ENCODE data around the gene TMEM61.

TMEM61 gene

DNA sequence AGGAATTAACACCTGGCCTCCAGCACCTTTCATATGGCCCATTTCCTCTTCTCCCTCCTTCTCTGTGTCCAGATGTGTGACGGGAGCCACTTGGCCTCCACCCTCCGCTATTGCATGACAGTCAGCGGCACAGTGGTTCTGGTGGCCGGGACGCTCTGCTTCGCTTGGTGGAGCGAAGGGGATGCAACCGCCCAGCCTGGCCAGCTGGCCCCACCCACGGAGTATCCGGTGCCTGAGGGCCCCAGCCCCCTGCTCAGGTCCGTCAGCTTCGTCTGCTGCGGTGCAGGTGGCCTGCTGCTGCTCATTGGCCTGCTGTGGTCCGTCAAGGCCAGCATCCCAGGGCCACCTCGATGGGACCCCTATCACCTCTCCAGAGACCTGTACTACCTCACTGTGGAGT is 5.6 kb downstream of the TMEM61 start:
- DNase-seq = no peak

DNA sequence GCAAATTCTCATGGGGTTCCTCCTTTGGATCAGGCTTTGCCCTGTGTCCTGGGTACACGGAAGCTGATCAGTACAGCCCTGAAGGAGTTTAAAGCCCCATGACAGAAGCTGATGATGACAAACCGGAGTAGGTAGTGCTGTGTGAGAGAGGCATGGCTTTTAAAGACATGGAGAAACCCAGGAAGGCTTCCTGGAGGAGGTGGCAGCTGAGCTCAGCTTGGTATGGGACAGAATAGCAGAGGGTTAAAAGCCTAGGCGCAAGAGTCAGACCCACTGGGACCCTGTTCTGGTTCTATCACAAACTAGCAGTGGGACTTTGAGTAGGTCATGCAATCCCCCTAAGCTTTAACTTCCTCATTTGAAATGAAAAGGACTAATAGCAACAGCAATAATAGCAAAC is 6.1 kb downstream of the TMEM61 start:
- no peak for DNase-seq

DNA sequence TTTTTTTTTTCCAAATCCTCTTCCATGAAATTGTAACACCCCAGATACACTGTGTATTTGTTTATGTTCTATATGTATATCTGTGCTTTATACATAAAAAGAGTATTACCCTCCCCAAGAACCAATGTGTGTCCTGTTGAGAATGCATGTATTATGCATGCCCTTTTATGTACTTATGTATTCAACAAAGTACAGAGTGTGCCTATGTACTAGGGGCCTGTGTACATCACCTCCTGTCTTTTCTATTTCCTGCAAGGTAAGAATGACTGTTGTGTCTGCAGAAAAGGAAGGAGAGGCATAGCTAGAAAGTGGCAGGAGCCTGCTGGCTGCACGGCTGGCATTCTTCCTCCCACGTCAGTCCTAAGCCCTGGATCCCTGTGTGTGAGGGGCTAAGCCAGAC is 7.0 kb downstream of the TMEM61 start:
- no peak for DNase-seq

DNA sequence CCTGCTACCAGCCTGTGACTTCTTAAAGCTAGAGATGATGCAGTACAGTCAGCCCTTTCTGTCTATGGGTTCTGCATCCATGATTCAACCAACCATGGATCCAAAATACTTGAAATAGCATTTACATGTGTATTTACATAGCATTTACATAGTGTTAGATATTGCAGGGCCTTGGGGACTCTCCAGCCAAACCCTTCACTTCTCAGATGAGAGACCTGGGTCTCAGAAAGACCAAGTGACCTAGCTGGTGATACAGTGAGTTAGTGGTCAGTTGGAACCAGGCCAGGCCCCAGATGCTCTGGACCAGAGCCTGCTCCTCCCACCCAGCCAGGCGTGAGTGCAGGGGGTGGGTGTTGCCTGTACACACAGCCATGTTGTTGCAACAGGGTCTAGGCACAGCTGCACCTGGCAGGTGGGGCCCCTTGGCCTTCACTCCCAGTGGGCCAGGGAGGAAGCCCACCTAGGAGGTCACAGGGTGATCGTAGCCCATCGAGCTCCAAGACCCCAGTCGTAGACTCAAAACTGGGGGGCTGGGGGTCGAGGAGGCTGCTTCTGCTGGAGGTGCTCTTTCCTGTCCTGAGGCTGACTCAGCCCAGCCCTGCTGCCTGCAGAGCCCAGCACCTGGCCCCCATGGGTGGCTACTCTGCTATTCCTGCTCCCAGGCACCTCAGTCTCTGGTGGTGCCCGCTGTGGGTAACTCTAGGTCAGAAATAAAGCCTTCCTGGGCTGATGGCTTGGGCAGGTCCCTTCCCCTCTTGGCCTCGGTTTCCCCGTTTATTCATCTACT is 7.7 kb downstream of the TMEM61 start:
- DNase-seq = no peak

DNA sequence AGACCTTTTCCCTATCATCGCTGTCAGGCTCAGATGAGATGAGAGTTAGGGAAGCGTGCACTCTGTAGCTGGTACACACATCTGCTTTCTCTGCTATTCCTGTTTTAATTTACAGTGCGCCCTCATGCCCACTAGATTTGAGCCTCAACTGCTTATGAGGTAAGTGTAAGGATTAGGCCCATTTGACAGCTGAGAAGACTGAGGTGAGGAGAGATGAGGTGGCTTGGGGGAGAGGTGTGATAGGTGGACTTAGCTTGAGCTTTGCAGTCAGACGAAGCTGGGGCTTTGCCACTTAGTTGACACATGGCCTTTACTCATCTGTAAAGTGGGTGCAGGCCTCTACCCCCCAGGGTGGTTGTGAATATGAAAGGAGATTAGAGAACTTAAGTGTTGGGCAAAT is 8.5 kb downstream of the TMEM61 start:
- DNase-seq = no peak

DNA sequence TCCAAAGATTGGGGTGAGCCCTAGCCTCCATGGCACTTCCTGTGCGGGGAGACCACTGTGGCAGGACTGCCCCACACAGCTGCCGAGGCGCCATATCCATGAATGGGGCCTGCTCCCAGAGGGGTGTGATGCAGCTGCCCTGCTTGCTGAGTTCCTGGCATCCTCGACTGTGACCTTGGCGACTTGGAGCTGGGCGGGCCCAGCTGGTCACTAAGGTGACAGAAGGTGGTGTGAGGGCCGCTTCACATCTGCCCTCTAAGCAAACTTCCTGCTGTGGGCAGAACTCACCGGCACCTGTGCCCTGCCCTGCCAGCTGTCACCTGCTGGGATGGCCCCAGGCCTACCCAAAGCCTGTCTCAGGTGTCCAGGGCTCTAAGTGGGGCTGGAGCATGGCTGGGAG is 9.0 kb downstream of the TMEM61 start:
- peak; percentile 91 for DNase-seq

DNA sequence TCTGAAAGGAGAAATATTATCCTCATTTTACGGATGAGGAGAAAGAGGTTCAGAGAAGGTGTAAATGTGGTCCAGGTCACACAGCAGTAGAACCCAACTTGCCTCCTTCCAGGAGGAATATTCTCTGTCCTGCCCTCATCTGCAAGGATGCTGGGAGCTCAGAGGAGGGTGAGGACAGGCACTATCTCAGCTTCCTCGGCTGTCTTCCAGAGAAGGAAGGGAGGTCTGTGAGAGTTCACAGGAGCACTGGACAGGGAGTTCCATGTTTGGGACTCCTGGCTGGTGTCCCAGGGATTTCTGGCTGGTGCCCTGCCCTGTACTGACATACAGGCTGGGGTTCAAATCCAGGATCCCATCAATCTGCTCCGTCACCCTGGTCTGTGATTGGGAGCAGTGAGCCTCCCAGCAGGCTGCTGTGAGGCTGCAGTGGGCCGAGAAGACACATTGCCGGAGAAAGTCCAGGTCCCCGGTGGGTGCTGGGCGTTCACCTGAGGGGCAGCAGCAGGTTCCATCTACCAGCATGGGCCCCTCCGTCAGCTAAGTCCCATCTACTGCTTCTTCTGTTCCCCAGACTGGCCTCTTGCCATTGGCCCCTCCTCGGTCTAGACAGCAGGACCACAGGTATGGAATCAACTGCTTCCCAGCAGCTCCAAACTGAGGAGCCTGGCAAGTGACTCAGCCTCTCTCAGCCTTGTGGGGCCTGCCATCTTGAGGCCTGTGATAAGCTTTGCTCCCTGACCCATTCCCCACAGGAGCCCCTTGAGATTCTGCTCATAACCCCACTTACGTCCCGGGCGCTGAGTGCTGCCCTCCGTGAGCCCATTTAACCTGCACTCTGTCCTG is 9.8 kb downstream of the TMEM61 start:
- no peak for DNase-seq

DNA sequence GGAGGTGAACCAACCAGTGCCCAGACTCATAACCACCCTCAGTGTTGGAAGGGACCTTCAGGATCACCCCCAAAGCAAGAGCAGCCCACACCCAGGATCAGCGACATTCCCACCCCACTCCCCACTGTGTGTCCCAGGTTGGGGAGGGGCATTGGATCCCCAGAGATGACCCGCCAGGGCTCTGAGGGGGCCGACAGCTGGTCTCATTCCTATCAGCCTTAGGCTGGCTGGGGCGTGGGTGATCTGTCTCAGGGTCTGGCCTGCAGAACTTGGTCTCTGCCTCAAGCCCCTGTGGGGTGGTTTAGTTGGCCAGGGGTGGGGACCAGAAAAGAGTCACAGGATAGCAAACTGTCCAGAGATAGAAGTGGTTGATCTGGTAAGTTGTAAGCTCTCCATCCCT is 10.5 kb downstream of the TMEM61 start:
- no peak for DNase-seq

DNA sequence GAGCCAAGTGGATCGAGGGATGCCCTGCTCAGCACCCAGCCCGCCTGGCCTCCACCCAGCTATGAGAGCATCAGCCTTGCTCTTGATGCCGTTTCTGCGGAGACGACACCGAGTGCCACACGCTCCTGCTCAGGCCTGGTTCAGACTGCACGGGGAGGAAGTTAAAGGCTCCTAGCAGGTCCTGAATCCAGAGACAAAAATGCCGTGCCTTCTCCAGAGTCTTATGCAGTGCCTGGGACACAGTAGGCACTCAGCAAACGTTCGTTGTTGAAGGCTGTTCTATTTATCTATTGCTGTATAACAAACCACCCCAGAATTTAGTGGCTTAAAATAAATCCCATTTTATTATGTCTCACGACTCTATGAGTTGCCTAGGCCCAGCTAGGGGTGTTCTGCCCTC is 11.5 kb downstream of the TMEM61 start:
- no peak for DNase-seq

DNA sequence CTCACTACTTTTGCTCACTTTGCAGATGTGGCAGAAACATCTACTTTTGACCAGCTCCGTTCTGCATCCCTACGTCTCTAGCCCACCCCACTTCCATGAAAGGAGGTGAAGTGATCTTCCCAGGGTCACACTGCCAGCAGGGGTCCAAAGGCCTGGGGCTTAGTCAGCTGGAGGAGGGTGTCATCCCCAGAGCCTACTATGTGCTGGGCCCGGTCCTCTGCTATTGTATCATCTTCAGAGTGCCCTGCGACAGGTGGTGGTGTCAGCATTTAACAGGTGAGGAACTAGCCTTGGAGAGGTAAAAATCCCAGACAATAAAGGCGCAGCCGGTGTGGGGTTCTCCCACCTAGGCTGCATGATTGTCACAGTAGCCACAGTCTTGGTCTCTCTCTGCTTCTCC is 12.7 kb downstream of the TMEM61 start:
- no peak for DNase-seq

DNA sequence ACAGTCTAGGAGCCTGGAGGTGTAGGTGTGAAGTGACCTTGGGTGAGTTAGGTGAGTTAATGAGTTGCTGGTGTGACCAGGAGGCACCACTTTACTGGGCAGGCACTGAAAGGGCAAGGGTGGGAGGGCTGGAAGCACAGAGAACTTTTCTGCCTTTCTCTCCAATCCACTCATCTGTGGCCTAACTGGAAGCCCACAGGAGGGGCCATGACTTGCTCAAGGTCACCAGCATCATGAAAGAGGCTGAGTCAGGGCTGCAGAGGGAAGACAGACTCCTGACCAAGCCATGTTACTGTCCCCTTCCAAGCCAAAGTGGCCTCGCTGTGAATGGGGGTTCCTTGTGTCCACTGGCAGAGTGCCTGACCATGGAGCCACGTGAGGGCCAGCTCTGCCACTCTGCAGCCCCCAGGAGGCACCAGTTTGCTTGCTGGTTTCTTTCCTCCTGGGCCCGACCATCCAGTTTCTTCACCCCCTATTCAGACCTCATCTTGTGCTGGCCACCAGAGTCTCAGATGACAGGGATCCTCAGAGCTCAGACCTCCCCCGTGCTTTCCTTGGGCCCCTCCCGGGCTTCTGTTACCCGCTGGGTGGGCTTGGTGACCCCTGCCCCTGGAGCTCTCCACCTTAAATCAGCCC is 14.0 kb downstream of the TMEM61 start:
- no peak for DNase-seq

DNA sequence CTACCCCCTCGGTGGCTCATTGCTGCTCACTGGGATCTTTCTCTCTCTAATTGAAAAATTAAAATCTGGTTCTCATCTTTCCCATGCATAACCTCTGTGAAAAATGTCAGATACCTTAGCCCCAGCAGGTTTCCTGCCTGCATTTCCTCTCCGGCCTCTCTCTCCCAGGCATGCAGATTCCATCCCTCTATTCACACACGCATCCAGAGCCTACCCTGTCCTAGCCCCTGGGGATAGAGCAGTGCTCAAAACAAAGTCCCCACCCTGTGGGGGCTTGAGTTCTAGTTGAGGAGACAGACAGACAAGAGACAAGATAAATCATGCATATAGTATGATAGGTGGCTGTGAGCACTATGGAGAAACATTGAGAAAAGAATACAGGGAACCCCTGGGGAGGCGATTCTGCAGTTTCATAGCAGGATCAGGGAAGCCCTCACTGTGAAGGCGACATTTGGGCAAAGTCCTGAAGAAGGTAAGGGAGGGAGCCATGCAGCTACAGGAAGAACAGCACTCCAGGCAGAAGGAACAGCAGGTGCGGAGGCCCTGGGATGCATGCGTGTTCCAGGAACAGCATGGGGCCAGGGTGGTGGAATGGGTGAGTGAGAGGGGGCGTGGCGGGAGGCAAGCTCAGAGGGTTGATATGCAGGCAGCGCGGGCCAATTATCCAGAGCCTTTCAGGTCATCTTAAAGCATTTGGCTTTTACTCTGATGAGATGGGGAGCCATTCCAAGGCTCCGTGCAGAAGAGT is 14.8 kb downstream of the TMEM61 start:
- no peak for DNase-seq

DNA sequence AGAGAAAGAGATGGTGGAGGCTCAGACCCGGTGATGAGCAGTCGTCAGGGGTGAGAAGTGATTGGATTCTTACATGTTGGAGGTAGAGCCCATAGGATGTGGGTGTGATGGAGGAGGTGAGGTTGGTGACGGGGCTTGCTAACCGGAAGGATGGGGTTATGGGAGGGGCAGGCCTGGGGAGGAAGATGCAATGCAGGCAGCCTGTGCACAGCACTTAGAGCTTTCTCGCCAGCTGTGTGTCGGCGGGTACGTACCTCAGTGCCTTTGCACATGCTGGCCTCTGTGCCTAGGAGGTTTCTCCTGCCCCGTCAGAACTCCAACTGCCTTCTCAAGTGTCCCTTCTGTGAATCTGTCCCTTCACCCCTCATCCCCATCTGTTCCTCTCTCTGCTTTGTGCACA is 15.4 kb downstream of the TMEM61 start:
- no peak for DNase-seq

DNA sequence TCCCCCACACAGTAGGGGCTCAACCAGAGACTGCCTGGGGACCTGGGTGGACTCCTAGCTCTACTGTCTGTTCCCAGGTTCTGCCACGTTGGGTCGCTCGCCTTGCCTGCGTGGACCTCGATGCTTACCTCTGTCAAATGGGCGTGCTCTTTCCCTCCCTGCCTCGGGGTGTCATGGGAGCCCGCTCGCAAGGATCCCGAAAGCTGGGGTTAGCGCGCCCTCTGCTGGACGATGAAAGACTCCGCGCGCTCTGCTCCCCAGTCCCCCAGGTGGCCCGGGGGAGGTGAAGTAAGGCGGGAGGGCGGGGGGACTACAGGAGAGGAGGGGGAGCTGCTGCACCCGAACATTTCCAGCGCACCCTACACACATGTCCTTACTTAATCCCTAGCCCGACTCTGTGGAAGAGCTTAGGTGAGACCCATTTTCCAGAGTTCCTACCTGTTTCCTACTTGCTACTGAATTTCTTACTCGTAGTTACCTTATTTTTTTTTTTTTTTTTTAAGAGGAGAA is 16.0 kb downstream of the TMEM61 start:
- DNase-seq = no peak

DNA sequence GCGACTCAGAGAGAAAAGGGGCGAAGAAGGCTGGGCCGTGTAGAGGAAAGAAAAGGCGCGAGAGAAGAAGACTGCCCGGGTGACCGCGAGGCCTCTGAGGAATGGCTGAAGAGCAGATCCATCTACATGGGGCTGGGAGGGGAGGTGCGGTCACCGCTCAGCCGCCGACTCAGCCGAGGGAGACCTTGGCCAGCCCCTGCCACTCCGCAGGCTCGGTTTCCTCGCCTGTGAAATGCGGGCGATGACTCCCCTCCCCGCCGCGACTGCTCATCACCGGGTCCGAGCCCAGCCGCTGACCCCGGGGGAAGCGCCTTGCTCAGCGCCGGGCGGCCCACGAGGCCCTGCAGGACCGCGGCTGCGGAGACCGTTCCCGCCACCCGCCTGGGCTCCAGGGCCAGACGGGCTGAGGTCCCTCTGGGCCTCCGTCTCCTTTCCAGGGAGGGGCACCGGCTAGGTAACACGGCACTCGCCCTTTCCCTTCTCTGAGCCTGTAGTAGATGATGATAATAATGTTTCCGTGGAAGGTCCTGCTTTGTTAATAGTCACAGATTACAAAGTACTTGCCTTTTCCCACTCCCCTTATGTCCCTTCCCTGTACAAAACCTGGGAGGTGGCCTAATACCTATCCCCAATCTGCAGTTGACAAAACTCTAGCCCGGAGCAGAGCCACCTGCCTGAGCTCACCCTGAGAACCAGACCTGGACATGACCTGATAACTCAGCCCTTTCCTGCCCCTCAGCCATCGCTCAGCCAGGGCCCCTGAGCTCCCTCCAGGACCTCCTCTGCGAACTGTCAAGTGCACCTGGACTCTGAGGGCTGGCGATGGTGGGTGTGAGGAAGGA is 16.7 kb downstream of the TMEM61 start:
- DNase-seq = no peak

DNA sequence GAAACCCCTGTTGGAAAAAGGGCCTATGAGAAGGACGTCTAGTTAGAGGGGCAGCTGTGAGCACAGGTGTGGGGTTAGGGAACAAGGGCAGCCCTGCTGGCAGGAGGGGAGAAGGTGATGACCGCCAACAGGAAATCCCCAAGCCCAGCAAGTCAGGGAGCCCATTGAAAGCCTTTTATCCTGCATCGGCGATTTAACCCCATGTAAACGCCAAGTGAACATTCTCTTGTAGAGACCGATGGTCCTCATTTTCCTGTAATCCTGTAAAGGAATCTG is 17.2 kb downstream of the TMEM61 start:
- DNase-seq = no peak

DNA sequence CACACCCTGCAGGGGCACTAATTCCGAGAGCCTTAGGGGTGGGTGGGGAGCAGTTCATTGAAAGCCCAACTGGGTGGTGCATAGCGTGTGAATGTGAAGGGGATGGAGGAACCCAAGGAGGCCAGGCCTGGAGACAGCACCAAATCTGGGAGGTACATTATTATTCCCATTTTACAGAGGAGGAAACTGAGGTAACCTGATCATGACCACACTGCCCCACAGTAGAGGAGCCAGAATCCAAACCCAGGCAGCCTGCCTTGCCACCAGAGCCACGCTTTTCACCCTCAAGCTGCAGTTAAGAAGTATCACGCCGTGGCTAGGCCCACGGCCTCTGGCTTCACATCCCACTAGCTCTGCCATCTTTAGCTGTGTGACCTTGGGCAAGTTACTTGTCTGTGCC is 17.7 kb downstream of the TMEM61 start:
- DNase-seq = no peak

DNA sequence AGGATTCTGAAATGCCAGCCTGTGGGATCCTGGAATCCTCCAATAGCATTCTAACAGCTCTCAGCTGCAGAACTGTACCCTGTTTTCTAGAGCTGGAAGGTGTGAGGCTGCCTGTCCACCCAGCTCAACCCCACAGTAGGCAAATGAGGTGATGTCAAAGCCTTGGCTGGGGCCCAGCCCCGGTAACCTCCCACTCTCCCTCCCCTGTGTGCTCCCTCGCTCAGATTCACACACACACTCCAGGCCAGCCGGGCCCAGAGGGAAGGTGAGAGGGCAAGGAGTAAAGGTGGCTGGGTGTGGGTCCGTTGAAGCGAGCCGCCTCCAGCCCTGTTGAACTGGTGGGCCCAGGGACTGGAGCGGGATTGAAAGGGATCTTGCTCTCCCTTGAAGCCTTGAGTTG is 18.2 kb downstream of the TMEM61 start, which contains the start of gene BSND:
BSND (plus strand) TSS at position 257 of the 400 bp plus-strand sequence. CDS start 254 bp downstream, outside the sequence.
- no peak for DNase-seq

DNA sequence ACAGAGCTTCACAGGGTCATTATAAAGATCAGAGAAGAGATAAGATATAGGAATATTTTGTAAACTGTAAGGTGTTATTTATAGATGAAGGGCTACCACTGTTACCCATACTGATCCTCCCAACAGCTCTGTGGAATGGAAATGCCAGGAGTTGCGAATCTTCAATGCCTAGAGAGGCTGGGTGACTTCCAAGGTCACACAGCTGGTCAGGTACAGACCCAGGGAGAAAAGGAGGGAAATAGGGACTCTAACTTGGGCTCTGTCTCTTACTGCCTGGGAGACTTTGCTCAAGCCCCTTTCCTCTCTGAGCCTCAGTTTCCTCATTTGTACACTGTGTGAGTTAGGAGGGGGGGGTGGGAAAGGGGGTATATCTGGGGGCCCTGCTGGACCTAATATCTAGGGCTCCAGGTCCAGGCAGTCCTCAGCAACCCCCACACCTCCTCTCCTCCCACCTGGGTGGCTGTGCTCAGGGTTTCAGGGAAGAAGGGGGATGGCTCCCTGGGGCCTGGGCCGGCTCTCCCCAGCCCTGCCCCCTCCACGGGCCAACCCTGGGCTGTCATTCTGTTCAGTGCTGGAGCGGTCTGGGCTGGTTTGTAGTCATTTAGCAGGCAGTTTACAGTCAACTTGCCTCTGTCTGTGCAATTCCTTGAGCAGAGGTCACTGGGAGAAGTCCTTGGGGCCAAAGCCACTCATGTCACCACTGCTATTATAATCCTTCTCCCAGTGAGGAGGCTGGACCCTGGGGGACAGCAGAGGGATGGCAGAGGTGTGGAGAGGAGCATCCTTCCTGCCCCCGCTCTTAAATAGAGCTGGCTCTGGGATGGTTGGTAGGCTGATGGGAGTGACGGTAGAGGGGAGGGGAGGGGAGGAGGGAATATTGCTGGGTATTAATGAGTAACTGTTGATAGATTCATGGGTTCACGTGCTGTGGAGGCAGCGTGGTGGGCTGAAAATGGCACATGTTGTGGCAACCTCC is 20.0 kb downstream of the TMEM61 start:
- no peak for DNase-seq

DNA sequence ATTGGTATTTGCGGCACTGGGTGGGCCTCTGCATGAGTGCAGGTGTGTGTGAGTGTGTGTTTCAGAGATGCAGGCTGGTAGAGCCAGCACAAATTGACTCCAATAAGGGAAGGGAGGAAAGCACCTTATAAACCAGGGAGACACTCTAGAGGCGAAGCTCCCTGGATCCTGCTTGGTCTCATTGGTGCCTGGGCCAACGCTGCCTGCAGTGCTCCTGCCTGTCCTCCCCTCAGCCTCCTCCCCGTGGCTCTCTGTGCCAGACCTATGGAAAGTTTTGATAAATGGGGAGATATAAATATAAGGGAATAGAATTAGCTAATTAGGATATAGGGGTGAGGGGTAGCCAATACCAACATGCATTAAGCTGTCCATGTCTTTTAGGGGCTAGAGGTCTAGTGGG is 20.9 kb downstream of the TMEM61 start:
- no peak for DNase-seq

DNA sequence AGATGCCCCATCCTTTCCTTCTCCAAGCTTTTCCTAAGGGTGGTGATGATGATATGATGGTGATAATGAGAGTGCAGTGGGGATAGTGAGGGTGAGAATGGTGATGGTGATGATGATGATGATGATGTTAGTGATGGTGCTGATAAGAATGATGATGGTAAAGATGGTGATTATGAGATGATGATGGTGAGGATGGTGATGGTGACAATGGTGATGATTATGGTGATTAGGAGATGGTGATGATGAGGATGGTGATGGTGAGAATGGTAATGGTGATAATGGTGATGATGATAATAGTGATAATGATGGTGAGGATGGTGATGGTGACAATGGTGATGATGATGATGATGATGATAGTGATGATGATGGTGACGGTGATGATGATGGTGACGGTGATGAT is 22.3 kb downstream of the TMEM61 start:
- no peak for DNase-seq
